Lower leg skin (tissue), 4 donors: ENCODE data around the gene PBX1. TPM values are rescaled to one million over a fixed set of nuclear protein-coding genes. Genes with fewer than 3 reads are reported as not detected.
A peak's percentile ranks its signal among the peaks of the same experiment; 100 is the strongest.
"Not testable (repeated sequence)": the region's sequence is repeated elsewhere in the genome, so short reads cannot be mapped to it uniquely, and the experiment has no call there.

Experiments used
- DNase-seq, 2 donors: peaks; one replicate each; pipeline ENCODE4 v3.0.0-alpha.2; 2019; ENCODE audit warnings: low spot score in 2 of 2
- H3K4me3 ChIP-seq: fragments of 200-600 bp; sonication (generic); 2 replicates; pipeline ENCODE4 v1.5.1; 2017; ENCODE audit warnings: mild to moderate bottlenecking, low read depth; ENCODE audit not compliant: poor library complexity, severe bottlenecking
- CTCF ChIP-seq, 3 donors: fragments of 450-650 bp; IDR thresholded peaks; one replicate each; pipeline ENCODE4 v1.5.1; 2016; ENCODE audit warnings: antibody characterized with exemption in 3 of 3, mild to moderate bottlenecking in 3 of 3, moderate library complexity in 2 of 3
- POLR2A ChIP-seq, 2 donors: fragments of 450-650 bp; IDR thresholded peaks; one replicate each; pipeline ENCODE4 v1.6.1; 2016 to 2017; ENCODE audit warnings: antibody characterized with exemption in 2 of 2, mild to moderate bottlenecking in 1 of 2, moderate library complexity in 1 of 2
- WGBS, 2 donors: methylation state at CpG; one replicate each; pipeline ENCODE4 v1.1.5; 2018; 5-methylcytosine and 5-hydroxymethylcytosine counted together
- intact Hi-C: fragments of 100-400 bp; cut with DNase I; formaldehyde crosslinking; loops from one replicate; pipeline ENCODE4 v1.15.0; 2023; ENCODE audit warnings: low total_unique reads
- total RNA-seq, 4 donors: library from RNA; depleted of rRNA; stranded (reverse); fragments of >200 nt; gene quantifications; one replicate each; pipeline ENCODE4 v1.1.0, GENCODE V29; 2016

Gene PBX1
- total RNA-seq, 4 donors from 2014 or later: 10.0 to 24.1 (median 15.4) TPM

GRCh38 chr1:164602480-164603093 lies 43.6 kb downstream of the PBX1 start:
- H3K4me3 ChIP-seq: no peak overlapping the region
- peak in 1 of 2 donors; percentile 62 for DNase-seq
- TF ChIP-seq POLR2A (IDR thresholded peaks at IDR 0.05) (no peak), CTCF (IDR thresholded peaks at IDR 0.05) (no peak)
- WGBS, 2 donors: 11% methylated on average over 10 of the region's 10 CpGs
- intact Hi-C loops: no loop called here

- DNase-seq, intact Hi-C loops, H3K4me3 ChIP-seq: not testable (repeated sequence)
- 89 to 92% methylated on average over 4 of the region's 4 CpGs for WGBS, 2 donors
Measured at GRCh38 chr1:164603805-164604204, 44.8 kb downstream of the PBX1 start.

GRCh38 chr1:164604541-164604940 lies 45.6 kb downstream of the PBX1 start:
- 78 to 91% methylated on average over 2 of the region's 2 CpGs for WGBS, 2 donors
- DNase-seq: no peak
- no peak overlapping the region for H3K4me3 ChIP-seq
- no peak for TF ChIP-seq POLR2A (IDR thresholded peaks at IDR 0.05)
- intact Hi-C loops: no loop called here

- WGBS, 2 donors: 98 to 99% methylated on average over 3 of the region's 3 CpGs
- intact Hi-C loops: no loop called here
- DNase-seq: no peak
- TF ChIP-seq CTCF (IDR thresholded peaks at IDR 0.05): no peak
- no peak for TF ChIP-seq POLR2A (IDR thresholded peaks at IDR 0.05)
- no peak overlapping the region for H3K4me3 ChIP-seq
Measured at GRCh38 chr1:164605254-164606091, 46.5 kb downstream of the PBX1 start.

- H3K4me3 ChIP-seq: no peak overlapping the region
- no peak for TF ChIP-seq CTCF (IDR thresholded peaks at IDR 0.05)
- no peak for TF ChIP-seq POLR2A (IDR thresholded peaks at IDR 0.05)
- intact Hi-C loops: no loop called here
- WGBS, 2 donors: 90 to 93% methylated on average over 3 of the region's 3 CpGs
- no peak for DNase-seq
Measured at GRCh38 chr1:164607351-164607750, 48.4 kb downstream of the PBX1 start.

GRCh38 chr1:164608651-164609057 lies 49.7 kb downstream of the PBX1 start:
- DNase-seq: no peak
- H3K4me3 ChIP-seq: no peak overlapping the region
- no peak for TF ChIP-seq CTCF (IDR thresholded peaks at IDR 0.05)
- TF ChIP-seq POLR2A (IDR thresholded peaks at IDR 0.05): no peak
- intact Hi-C loops: no loop called here
